ENCODE data around the gene VSX1.

VSX1 gene

GRCh38 chr20:25065072-25065624, 16.8 kb downstream of the VSX1 start:
- no peak for ATAC-seq

GRCh38 chr20:25064561-25065071, 17.3 kb downstream of the VSX1 start:
- no peak for TF ChIP-seq CREB5 (CRISPR knock-in tag; IDR thresholded peaks at IDR 0.05; ENCODE audit: low read depth)
- no peak for TF ChIP-seq OSR1 (CRISPR knock-in tag; IDR thresholded peaks at IDR 0.05)
- TF ChIP-seq ZC3H10 (CRISPR knock-in tag; IDR thresholded peaks at IDR 0.05), result no peak
- no peak for TF ChIP-seq PATZ1 (CRISPR knock-in tag; IDR thresholded peaks at IDR 0.05; ENCODE audit: borderline replicate concordance)
- no peak for TF ChIP-seq TCF4 (CRISPR knock-in tag; IDR thresholded peaks at IDR 0.05; ENCODE audit: borderline replicate concordance)
- no peak for TF ChIP-seq GLIS3 (CRISPR knock-in tag; IDR thresholded peaks at IDR 0.05)
- no peak for TF ChIP-seq RARB (CRISPR knock-in tag; IDR thresholded peaks at IDR 0.05)
- no peak for TF ChIP-seq ZNF70 (CRISPR knock-in tag; IDR thresholded peaks at IDR 0.05)
- TF ChIP-seq CSDC2 (CRISPR knock-in tag; IDR thresholded peaks at IDR 0.05), result no peak
- no peak for TF ChIP-seq CSRNP3 (CRISPR knock-in tag; IDR thresholded peaks at IDR 0.05)
- no peak for TF ChIP-seq TSHZ2 (CRISPR knock-in tag; IDR thresholded peaks at IDR 0.05)
- TF ChIP-seq POU6F1 (CRISPR knock-in tag; IDR thresholded peaks at IDR 0.05; ENCODE audit: borderline replicate concordance, low read depth), result no peak
- TF ChIP-seq PPARA (CRISPR knock-in tag; IDR thresholded peaks at IDR 0.05; ENCODE audit: borderline replicate concordance), result no peak
- TF ChIP-seq ZFP3 (CRISPR knock-in tag; IDR thresholded peaks at IDR 0.05), result no peak
- TF ChIP-seq ZFP30 (CRISPR knock-in tag; IDR thresholded peaks at IDR 0.05), result no peak
- no peak for TF ChIP-seq TOX (CRISPR knock-in tag; IDR thresholded peaks at IDR 0.05; ENCODE audit: borderline replicate concordance)
- TF ChIP-seq SNAI2 (CRISPR knock-in tag; IDR thresholded peaks at IDR 0.05), result no peak
- TF ChIP-seq BACH2 (CRISPR knock-in tag; IDR thresholded peaks at IDR 0.05; ENCODE audit: borderline replicate concordance), result no peak
- no peak for ATAC-seq

More at GRCh38 chr20:25065072-25065624, 16.8 kb downstream of the VSX1 start:
- no peak for TF ChIP-seq TSHZ2 (CRISPR knock-in tag; IDR thresholded peaks at IDR 0.05)
- no peak for TF ChIP-seq CSDC2 (CRISPR knock-in tag; IDR thresholded peaks at IDR 0.05)
- no peak for TF ChIP-seq ZNF70 (CRISPR knock-in tag; IDR thresholded peaks at IDR 0.05)

Data from SK-N-SH treated with all-trans-retinoic acid at 6 μM for 48 hours (cell line).